NOMO-1 treated with dmso at 0.1 percent for 144 hours (cell line): ENCODE measurements around the gene PFDN4.
"Not testable (repeated sequence)": the region's sequence is repeated elsewhere in the genome, so short reads cannot be mapped to it uniquely, and the experiment has no call there.

Experiments used
- DNase-seq: peaks from one replicate; lab custom pipeline; 2025; ENCODE audit not compliant: unreplicated experiment; lab: John Stamatoyannopoulos, UW

PFDN4 gene

GRCh38 chr20:54223285-54223684 is 15.4 kb downstream of the PFDN4 start:
- no peak for DNase-seq

- DNase-seq: no peak
Observed at GRCh38 chr20:54223751-54224150, 15.9 kb downstream of the PFDN4 start.

GRCh38 chr20:54224642-54225041 is 16.8 kb downstream of the PFDN4 start:
- not testable (repeated sequence) for DNase-seq

- no peak for DNase-seq
Observed at GRCh38 chr20:54227241-54227640, 19.4 kb downstream of the PFDN4 start.

GRCh38 chr20:54227751-54228150 is 19.9 kb downstream of the PFDN4 start:
- DNase-seq: peak; percentile 3

GRCh38 chr20:54228841-54229240 is 21.0 kb downstream of the PFDN4 start:
- DNase-seq: no peak

GRCh38 chr20:54229566-54230160 is 21.8 kb downstream of the PFDN4 start:
- DNase-seq: no peak

- no peak for DNase-seq
Observed at GRCh38 chr20:54231036-54231435, 23.1 kb downstream of the PFDN4 start.

GRCh38 chr20:54234991-54235390 is 27.1 kb downstream of the PFDN4 start:
- no peak for DNase-seq

- peak; percentile 32 for DNase-seq
Observed at GRCh38 chr20:54237116-54237943, 29.4 kb downstream of the PFDN4 start.

GRCh38 chr20:54244113-54244512 is 36.2 kb downstream of the PFDN4 start:
- no peak for DNase-seq

GRCh38 chr20:54248705-54249104 is 40.8 kb downstream of the PFDN4 start:
- not testable (repeated sequence) for DNase-seq

- no peak for DNase-seq
Observed at GRCh38 chr20:54250691-54251090, 42.8 kb downstream of the PFDN4 start.

GRCh38 chr20:54251096-54251495 is 43.2 kb downstream of the PFDN4 start:
- DNase-seq: no peak

- no peak for DNase-seq
Observed at GRCh38 chr20:54254596-54254995, 46.7 kb downstream of the PFDN4 start.

GRCh38 chr20:54255157-54255556 is 47.3 kb downstream of the PFDN4 start:
- DNase-seq: no peak

GRCh38 chr20:54256202-54256601 is 48.3 kb downstream of the PFDN4 start:
- no peak for DNase-seq

- no peak for DNase-seq
Observed at GRCh38 chr20:54257071-54257816, 49.4 kb downstream of the PFDN4 start.

GRCh38 chr20:54260116-54260515 is 52.2 kb downstream of the PFDN4 start:
- no peak for DNase-seq

GRCh38 chr20:54262671-54263070 is 54.8 kb downstream of the PFDN4 start:
- no peak for DNase-seq

GRCh38 chr20:54263116-54263690 is 55.3 kb downstream of the PFDN4 start:
- no peak for DNase-seq
